HG03439 (cell line): ENCODE measurements around the gene SAP130.
A peak's percentile ranks its signal among the peaks of the same experiment; 100 is the strongest.

Source experiments
- ATAC-seq: cut with Tn5 transposase; IDR thresholded peaks from one replicate; pipeline ENCODE4 v1.9.1; 2021; ENCODE audit warnings: mild to moderate bottlenecking, moderate library complexity; ENCODE audit not compliant: unreplicated experiment

Gene SAP130

GRCh38 chr2:128027801-128028667, at the start of gene SAP130:
TSS of gene SAP130 (minus strand) at chr2:128028059. CDS start at chr2:128026292, 1,767 bp downstream.
- peak; percentile 85 for ATAC-seq

GRCh38 chr2:128076461-128077106, 48.7 kb upstream of the SAP130 start:
- ATAC-seq = no peak

- ATAC-seq = no peak
Observed at GRCh38 chr2:128073278-128073677, 45.4 kb upstream of the SAP130 start.

- no peak for ATAC-seq
Observed at GRCh38 chr2:128069769-128070168, 41.9 kb upstream of the SAP130 start.

GRCh38 chr2:128064353-128064752, 36.5 kb upstream of the SAP130 start:
- ATAC-seq = no peak

GRCh38 chr2:128062571-128062970, 34.7 kb upstream of the SAP130 start:
- ATAC-seq = no peak

- ATAC-seq = no peak
Observed at GRCh38 chr2:128058114-128058513, 30.3 kb upstream of the SAP130 start.

GRCh38 chr2:128057334-128057733, 29.5 kb upstream of the SAP130 start:
- ATAC-seq = no peak

GRCh38 chr2:128054104-128054885, 26.4 kb upstream of the SAP130 start:
- no peak for ATAC-seq

- ATAC-seq = no peak
Observed at GRCh38 chr2:128053331-128053730, 25.5 kb upstream of the SAP130 start.

- no peak for ATAC-seq
Observed at GRCh38 chr2:128043041-128043440, 15.2 kb upstream of the SAP130 start.

GRCh38 chr2:128041561-128041960, 13.7 kb upstream of the SAP130 start:
- ATAC-seq = no peak

- no peak for ATAC-seq
Observed at GRCh38 chr2:128040166-128040771, 12.4 kb upstream of the SAP130 start.

- no peak for ATAC-seq
Observed at GRCh38 chr2:128039535-128039934, 11.7 kb upstream of the SAP130 start.

GRCh38 chr2:128038411-128038810, 10.6 kb upstream of the SAP130 start:
- no peak for ATAC-seq

GRCh38 chr2:128037649-128038048, 9.8 kb upstream of the SAP130 start:
- ATAC-seq = no peak

GRCh38 chr2:128036748-128037607, 9.1 kb upstream of the SAP130 start:
- no peak for ATAC-seq

- ATAC-seq = no peak
Observed at GRCh38 chr2:128032092-128032491, 4.2 kb upstream of the SAP130 start.

GRCh38 chr2:128028668-128029054, 802 bp upstream of the SAP130 start:
- ATAC-seq = no peak

GRCh38 chr2:128027278-128027800, 520 bp downstream of the SAP130 start:
- peak; percentile 76 for ATAC-seq
